Activated naive CD4-positive, alpha-beta T cell treated with anti-CD3 and anti-CD28 coated beads, Interleukin-2, amount 50 U/mL, for 24 hours (primary cell): Measurements from ENCODE around the gene ANKRD63.

ENCODE experiments used
- H3K27ac Mint-ChIP-seq: one replicate; pipeline ENCODE4 v1.8.0; 2021; ENCODE audit warnings: mild to moderate bottlenecking, mixed read lengths
- H3K27me3 Mint-ChIP-seq: one replicate; pipeline ENCODE4 v1.8.0; 2021; ENCODE audit warnings: mixed read lengths
- H3K36me3 Mint-ChIP-seq: one replicate; pipeline ENCODE4 v1.8.0; 2021; ENCODE audit warnings: mixed read lengths
- H3K4me1 Mint-ChIP-seq: one replicate; pipeline ENCODE4 v1.8.0; 2021; ENCODE audit warnings: mixed read lengths
- H3K4me3 Mint-ChIP-seq: one replicate; pipeline ENCODE4 v1.8.0; 2021; ENCODE audit warnings: mild to moderate bottlenecking, mixed read lengths
- H3K9me3 Mint-ChIP-seq: one replicate; pipeline ENCODE4 v1.8.0; 2021; ENCODE audit warnings: mixed read lengths

The ANKRD63 gene

DNA sequence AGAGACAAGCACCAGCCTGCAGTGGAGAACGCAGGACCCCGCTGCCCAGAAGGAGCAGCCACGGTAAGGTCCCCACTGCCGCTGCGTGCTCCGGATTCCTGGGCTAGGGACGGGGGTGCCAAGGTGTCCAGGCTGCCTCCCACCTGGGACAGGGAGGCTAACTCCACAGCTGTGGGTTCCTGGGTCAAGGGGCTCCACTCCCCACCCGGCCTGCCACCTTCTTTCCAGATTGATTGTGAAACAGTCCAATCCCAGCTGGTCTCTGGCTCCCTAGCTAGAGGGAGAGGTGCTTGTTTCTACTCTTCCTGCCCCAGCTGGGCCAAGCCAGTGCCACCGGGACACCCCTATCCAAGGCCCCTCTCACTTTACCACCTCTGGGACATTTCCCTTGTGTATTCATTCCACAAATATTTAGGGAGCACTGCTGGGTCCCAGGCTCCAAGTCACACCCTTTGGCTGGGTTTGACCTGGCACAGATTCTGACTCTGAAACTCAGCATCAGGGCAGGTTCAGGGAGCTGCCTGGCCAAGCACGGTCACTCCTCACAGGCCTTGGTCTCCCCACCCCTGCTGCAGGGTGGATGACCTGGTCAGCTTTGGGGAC is 42.1 kb downstream of the ANKRD63 start:
- peaks cover 2% of the 10 kb centered on the region for H3K36me3 Mint-ChIP-seq
- no peak overlapping the region for H3K27ac Mint-ChIP-seq
- H3K27me3 Mint-ChIP-seq: peaks cover 15% of the 10 kb centered on the region
- peaks cover 11% of the 10 kb centered on the region for H3K4me1 Mint-ChIP-seq
- no peak overlapping the region for H3K4me3 Mint-ChIP-seq
- no peaks in the 10 kb centered on the region for H3K9me3 Mint-ChIP-seq

DNA sequence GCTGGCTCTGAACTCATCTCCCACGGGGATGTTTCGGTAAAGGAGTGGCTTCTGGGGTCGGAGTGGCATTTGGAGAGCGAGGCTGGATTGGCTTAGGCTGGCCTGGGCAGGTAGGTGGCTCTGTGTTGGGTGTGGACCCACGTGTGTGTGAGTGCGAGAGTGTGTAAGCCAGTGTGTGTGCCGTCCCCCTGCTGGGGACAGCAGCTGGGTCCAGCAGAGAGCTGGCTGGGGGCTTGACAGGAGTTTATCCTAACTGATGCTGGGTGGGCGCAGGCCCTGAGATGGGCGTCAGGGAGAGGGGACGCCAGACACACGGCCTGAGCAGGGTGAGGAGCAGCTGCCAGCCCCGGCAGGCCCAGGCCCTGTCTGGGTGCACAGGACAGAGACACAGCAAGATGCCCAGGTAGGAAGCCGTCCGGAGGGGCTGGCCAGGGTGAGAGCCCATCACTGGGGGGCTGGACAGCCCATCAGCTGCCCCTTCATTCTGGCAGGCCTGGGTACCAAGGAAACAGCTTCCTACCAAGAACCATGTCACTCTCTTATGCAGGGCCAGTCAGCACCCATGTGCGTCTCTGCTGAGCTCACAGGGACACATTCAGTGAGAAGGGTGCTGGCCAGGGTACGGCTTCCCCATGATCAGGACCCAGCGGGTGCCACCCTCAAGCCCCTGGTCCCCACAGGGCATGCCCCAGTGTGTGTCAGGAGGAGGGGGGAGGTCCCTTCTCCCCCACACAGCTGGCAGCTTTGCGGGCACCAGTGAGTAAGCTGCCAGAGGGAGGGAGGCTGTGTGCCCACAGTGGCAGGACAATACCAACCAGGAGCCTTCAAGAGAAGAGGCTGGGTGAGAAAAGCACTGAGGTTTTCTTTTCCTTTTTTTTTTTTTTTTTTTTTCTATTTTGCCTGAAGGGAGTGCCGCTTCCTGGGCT is 42.9 kb downstream of the ANKRD63 start:
- H3K27ac Mint-ChIP-seq: no peak overlapping the region

DNA sequence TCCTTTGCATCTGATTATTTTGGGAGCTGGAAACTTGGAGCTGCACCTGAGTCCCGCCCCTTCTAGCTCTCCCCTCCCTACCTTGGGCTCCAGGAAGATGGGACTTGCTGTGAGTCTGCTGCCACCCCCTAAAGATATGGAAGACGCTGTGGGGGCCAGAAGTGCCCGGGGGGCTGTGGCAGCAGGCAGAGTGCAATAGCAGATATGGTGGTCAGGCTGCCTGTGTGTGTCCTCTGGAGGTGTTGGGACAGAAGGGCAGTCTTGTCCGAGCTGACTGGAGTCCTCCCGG is 43.5 kb downstream of the ANKRD63 start:
- H3K27ac Mint-ChIP-seq: no peak overlapping the region
- H3K4me1 Mint-ChIP-seq: peaks cover 11% of the 10 kb centered on the region
- no peaks in the 10 kb centered on the region for H3K9me3 Mint-ChIP-seq
- no peak overlapping the region for H3K4me3 Mint-ChIP-seq
- peaks cover 15% of the 10 kb centered on the region for H3K27me3 Mint-ChIP-seq
- H3K36me3 Mint-ChIP-seq: peaks cover 2% of the 10 kb centered on the region

More for the DNA sequence above, 42.9 kb downstream of the ANKRD63 start:
- no peaks in the 10 kb centered on the region for H3K9me3 Mint-ChIP-seq
- H3K4me1 Mint-ChIP-seq: peaks cover 11% of the 10 kb centered on the region
- no peak overlapping the region for H3K4me3 Mint-ChIP-seq
- peaks cover 2% of the 10 kb centered on the region for H3K36me3 Mint-ChIP-seq
- H3K27me3 Mint-ChIP-seq: peaks cover 15% of the 10 kb centered on the region

DNA sequence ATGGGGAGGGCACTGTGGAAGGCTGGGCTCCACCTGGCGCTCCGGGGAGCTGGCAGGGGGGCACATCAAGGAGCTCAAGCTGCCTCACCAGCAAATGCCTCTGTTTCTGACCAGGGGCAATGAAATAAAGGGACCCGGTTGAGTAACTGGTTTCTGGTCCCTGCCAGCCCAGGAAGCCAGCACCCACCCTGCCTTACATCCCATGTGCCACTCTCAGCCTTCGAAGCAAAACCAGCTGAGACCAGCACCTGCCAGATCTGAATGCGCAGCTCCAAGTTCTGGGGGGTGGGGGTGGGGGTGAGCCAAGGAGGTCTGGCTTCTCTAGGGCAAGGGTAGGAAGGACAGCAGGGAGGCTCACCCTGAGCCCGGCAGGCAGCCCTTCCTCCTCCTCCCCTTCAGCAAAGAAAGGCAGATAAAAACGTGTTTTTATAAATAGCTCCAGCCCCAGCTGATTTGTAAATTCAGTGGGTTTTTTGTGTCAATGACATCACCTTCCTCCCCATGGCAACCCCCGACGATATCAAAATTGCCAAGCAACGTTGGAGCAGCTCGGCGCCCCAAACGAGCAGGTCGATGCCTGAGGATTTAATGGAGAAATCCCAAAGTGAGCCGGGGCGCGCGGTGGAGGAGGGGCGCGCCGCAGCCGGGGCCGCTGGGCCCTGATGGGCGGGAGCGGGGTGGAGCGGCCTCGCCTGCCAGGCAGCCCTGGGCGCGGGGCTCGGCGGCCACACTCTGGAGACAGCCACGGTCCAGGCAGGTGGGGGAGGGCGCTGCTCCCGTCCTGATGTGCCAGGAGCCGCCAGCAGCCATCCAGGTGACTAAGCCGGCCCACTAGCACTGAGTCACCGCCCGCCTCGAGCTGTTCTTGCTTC is 44.1 kb downstream of the ANKRD63 start, which contains the start of gene PAK6:
Gene PAK6, plus strand, starts transcription at position 532 of the 872 bp plus-strand sequence. CDS start 25,723 bp downstream, outside the sequence.
- Mint-ChIP-seq H3K4me1 (peaks cover 11% of the 10 kb centered on the region), H3K4me3 (peak within 1 kb of the TSS; percentile 23), H3K27ac (peak within 1 kb of the TSS; percentile 41), H3K36me3 (peaks cover 2% of the 10 kb centered on the region), H3K9me3 (no peaks in the 10 kb centered on the region), H3K27me3 (peaks cover 15% of the 10 kb centered on the region)

DNA sequence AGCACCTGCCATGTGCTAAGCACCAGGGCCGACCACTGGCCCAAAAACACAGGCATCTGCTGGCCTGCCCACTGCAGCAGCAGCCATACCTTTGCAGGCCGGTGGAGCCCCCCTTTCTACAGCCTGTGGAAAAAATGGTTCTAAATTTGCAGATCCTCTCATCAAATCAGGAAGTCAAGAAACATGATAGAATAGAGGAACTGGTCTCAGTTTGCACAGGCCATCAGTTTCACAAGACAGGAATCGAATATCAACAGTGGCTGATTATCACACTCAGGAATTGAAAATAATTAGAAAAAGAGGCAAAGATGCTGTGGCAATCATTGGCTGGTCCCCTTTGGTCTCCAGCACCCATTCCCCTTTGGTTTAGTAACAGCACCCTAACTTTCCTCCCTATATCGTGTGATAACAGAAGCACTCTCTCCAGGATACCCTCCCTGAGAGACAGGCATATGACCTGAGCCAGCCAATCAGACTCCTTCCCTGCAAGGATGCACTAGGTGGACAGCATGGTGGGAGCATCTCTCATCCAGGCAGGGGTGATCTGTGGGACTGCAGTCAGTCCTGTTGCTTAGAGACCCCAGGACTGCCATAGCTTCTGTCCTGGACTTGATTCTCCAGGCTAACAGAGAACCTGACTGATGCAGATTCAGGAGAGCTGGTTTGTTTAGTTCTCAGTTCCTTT is 47.5 kb downstream of the ANKRD63 start:
- H3K4me1 Mint-ChIP-seq: peaks cover 11% of the 10 kb centered on the region
- no peaks in the 10 kb centered on the region for H3K9me3 Mint-ChIP-seq
- H3K27ac Mint-ChIP-seq: no peak overlapping the region
- H3K4me3 Mint-ChIP-seq: no peak overlapping the region
- H3K27me3 Mint-ChIP-seq: peaks cover 13% of the 10 kb centered on the region
- peaks cover 2% of the 10 kb centered on the region for H3K36me3 Mint-ChIP-seq

DNA sequence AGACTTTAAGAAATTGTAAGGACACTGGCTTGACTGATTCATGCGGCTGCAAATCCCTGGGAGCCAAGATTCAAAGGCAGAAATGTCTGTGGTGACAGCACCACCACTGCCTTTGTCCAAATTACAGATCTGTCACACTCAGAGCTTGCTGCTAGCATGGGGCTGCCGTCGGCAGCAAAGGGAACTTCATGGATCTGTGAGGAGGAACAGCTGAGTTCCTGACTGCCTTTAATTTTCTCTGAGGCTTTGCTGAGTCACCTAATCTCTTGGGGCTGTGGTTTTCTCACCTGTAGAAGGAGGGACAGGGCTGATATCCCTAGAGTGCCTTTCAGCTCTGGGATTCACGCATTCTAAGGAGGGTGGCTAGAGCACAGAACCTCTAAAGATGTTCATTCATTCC is 48.1 kb downstream of the ANKRD63 start:
- H3K27me3 Mint-ChIP-seq: peaks cover 13% of the 10 kb centered on the region
- no peak overlapping the region for H3K4me3 Mint-ChIP-seq
- no peak overlapping the region for H3K27ac Mint-ChIP-seq
- no peaks in the 10 kb centered on the region for H3K9me3 Mint-ChIP-seq
- peaks cover 2% of the 10 kb centered on the region for H3K36me3 Mint-ChIP-seq
- H3K4me1 Mint-ChIP-seq: peaks cover 10% of the 10 kb centered on the region

DNA sequence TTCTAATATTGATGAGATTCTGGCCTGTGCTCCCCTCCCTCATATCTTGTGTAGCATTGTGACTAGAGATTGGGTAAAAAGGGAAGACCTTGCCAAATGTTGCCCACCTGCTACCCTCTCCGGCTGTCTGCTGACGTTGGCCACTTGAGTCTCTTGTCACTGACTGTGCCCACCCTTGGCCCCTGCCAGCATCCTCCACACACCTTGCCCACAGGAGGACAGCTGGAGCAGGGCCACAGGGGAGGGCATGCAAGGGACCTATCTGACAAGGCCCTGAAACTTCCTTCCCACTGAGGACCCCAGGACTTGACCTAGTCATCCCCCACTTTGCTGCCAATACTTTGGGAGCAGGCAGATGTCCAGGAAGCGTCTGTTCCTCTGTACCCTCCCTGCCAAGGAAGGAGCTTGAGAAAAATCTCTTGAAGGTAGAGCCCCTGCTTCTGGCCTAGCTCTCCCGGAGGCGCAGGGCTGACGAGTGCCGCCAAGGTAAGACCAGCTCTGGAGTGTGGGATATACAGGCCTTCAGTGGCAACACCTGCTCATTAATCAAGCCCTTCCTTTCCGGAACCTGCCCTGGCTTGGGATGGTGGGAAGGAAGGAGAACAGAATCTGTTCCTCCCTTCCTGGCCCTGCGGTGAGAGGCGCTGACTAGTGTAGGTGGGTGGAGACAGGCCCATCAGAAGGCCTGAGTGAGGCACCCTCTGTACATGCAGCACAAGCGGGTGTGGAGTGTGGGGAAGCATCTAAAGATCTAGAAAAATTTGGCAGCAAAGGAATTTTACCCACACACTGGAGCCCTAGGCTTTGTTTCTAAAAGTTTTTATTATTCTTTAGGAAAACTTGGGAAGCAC is 48.9 kb downstream of the ANKRD63 start:
- no peak overlapping the region for H3K27ac Mint-ChIP-seq
- H3K36me3 Mint-ChIP-seq: peaks cover 2% of the 10 kb centered on the region
- peaks cover 4% of the 10 kb centered on the region for H3K4me1 Mint-ChIP-seq
- H3K27me3 Mint-ChIP-seq: peaks cover 7% of the 10 kb centered on the region
- H3K9me3 Mint-ChIP-seq: no peaks in the 10 kb centered on the region
- H3K4me3 Mint-ChIP-seq: no peak overlapping the region

DNA sequence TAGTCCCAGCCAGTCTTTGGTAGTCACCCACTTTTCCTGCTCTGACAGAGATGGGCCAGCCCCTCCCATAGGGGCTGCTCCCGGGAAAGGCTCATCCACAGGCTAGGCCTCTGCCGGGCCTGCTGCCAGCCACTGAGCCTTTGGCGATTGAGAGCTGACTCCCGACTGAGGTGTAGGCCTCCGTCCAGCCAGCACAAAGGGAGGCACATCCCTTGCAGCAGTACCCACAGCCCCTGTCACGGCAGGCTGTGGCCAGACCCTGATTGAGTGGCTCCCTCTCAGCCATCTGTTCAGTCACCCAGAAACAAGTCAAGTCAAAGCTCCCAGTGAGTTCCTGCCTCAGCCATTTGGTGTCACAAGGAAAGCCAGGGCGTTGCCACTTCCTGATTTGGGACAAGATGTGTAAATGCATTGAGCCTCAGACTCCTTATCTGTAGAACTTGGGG is 50.2 kb downstream of the ANKRD63 start:
- Mint-ChIP-seq H3K36me3 (no peaks in the 10 kb centered on the region), H3K27ac (no peak overlapping the region), H3K9me3 (no peaks in the 10 kb centered on the region), H3K4me1 (no peaks in the 10 kb centered on the region), H3K27me3 (no peaks in the 10 kb centered on the region), H3K4me3 (no peak overlapping the region)
